SK-MEL-5 (cell line): Measurements from ENCODE around the gene KCTD6. TPM values are rescaled to one million over a fixed set of nuclear protein-coding genes. Genes with fewer than 3 reads are reported as not detected.

Experiments
- DNase-seq: peaks from one replicate; pipeline ENCODE4 v3.0.0-alpha.2; 2016; ENCODE audit warnings: low read depth, low spot score
- in situ Hi-C: cut with HindIII; loops from 2 replicates; pipeline ENCODE4 v1.10.0; 2016; ENCODE audit warnings: low sequenced_read_pairs, high pct_unique_total_duplicates, low pct_unique_long_range_greater_than_20kb
- total RNA-seq: library from RNA; depleted of rRNA; stranded (reverse); fragments of >200 nt; shearing (Covaris generic); gene quantifications from 2 replicates; pipeline ENCODE4 v1.2.3, GENCODE V29; 2014

The KCTD6 gene
- total RNA-seq, 1 experiment from 2014 or later: 9.2 TPM

GRCh38 chr3:58482917-58483636 is 8.8 kb upstream of the KCTD6 start:
- in situ Hi-C loops: no loop called here
- DNase-seq: no peak

- no peak for DNase-seq
- in situ Hi-C loops: no loop called here
These were observed 7.7 kb upstream of the KCTD6 start for GRCh38 chr3:58484045-58484721.

GRCh38 chr3:58484722-58485069 is 7.2 kb upstream of the KCTD6 start:
- DNase-seq: no peak
- in situ Hi-C loops: no loop called here

GRCh38 chr3:58485801-58486435 is 6.0 kb upstream of the KCTD6 start:
- in situ Hi-C loops: no loop called here
- no peak for DNase-seq

GRCh38 chr3:58487140-58487886 is 4.6 kb upstream of the KCTD6 start:
- no peak for DNase-seq
- in situ Hi-C loops: no loop called here

- in situ Hi-C loops: no loop called here
- DNase-seq: no peak
These were observed 2.9 kb upstream of the KCTD6 start for GRCh38 chr3:58488967-58489366.

- no peak for DNase-seq
- in situ Hi-C loops: no loop called here
These were observed 915 bp upstream of the KCTD6 start for GRCh38 chr3:58490860-58491501.

- DNase-seq: no peak
- in situ Hi-C loops: no loop called here
These were observed 604 bp downstream of the KCTD6 start for GRCh38 chr3:58492494-58492905.

- no peak for DNase-seq
- in situ Hi-C loops: no loop called here
These were observed 2.2 kb downstream of the KCTD6 start for GRCh38 chr3:58494107-58494506.

GRCh38 chr3:58495101-58495500 is 3.2 kb downstream of the KCTD6 start:
- DNase-seq: no peak
- in situ Hi-C loops: no loop called here

GRCh38 chr3:58496206-58496857 is 4.4 kb downstream of the KCTD6 start:
- no peak for DNase-seq
- in situ Hi-C loops: no loop called here

- peak; percentile 30 for DNase-seq
- in situ Hi-C loops: no loop called here
These were observed 5.2 kb downstream of the KCTD6 start for GRCh38 chr3:58497097-58497496.

GRCh38 chr3:58502872-58503271 is 11.0 kb downstream of the KCTD6 start:
- DNase-seq: no peak
- in situ Hi-C loops: no loop called here

- in situ Hi-C loops: no loop called here
- no peak for DNase-seq
These were observed 15.6 kb downstream of the KCTD6 start for GRCh38 chr3:58507356-58508078.

GRCh38 chr3:58508437-58508836 is 16.5 kb downstream of the KCTD6 start:
- in situ Hi-C loops: no loop called here
- no peak for DNase-seq

- no peak for DNase-seq
- in situ Hi-C loops: no loop called here
These were observed 22.5 kb downstream of the KCTD6 start for GRCh38 chr3:58514405-58514804.

- no peak for DNase-seq
- in situ Hi-C loops: no loop called here
These were observed 26.4 kb downstream of the KCTD6 start for GRCh38 chr3:58518291-58518789.
